IPS-15b (cell line): ENCODE data around the gene DCAF12.

Source experiments
- H3K27me3 ChIP-seq: one replicate; pipeline ENCODE4 v1.6.1; 2013; ENCODE audit warnings: low read length; ENCODE audit not compliant: control insufficient read depth, insufficient read depth
- H3K36me3 ChIP-seq: one replicate; pipeline ENCODE4 v1.6.1; 2013; ENCODE audit warnings: low read length; ENCODE audit not compliant: control insufficient read depth, insufficient read depth
- H3K4me1 ChIP-seq: one replicate; pipeline ENCODE4 v1.6.1; 2013; ENCODE audit warnings: mild to moderate bottlenecking, low read length; ENCODE audit not compliant: control insufficient read depth, insufficient read depth
- H3K4me3 ChIP-seq: one replicate; pipeline ENCODE4 v1.5.1; 2013; ENCODE audit warnings: low read depth, low read length
- H3K9ac ChIP-seq: one replicate; pipeline ENCODE4 v1.6.1; 2013; ENCODE audit warnings: low read depth, mild to moderate bottlenecking, low read length
- H3K9me3 ChIP-seq: one replicate; pipeline ENCODE4 v1.6.1; 2013; ENCODE audit warnings: mild to moderate bottlenecking, low read length; ENCODE audit not compliant: control insufficient read depth, insufficient read depth

The DCAF12 gene

GRCh38 chr9:34086864-34087263, 39.6 kb downstream of the DCAF12 start:
- H3K4me3 ChIP-seq = no peak overlapping the region
- peaks cover 29% of the 10 kb centered on the region for H3K36me3 ChIP-seq
- no peaks in the 10 kb centered on the region for H3K9me3 ChIP-seq
- H3K27me3 ChIP-seq = no peaks in the 10 kb centered on the region
- no peak overlapping the region for H3K9ac ChIP-seq
- H3K4me1 ChIP-seq = no peaks in the 10 kb centered on the region

GRCh38 chr9:34085581-34086500, 40.7 kb downstream of the DCAF12 start:
- H3K4me1 ChIP-seq = no peaks in the 10 kb centered on the region
- H3K9ac ChIP-seq = no peak overlapping the region
- H3K9me3 ChIP-seq = no peaks in the 10 kb centered on the region
- H3K4me3 ChIP-seq = no peak overlapping the region
- no peaks in the 10 kb centered on the region for H3K27me3 ChIP-seq
- peaks cover 25% of the 10 kb centered on the region for H3K36me3 ChIP-seq

GRCh38 chr9:34084562-34084961, 41.9 kb downstream of the DCAF12 start:
- H3K27me3 ChIP-seq = no peaks in the 10 kb centered on the region
- H3K9ac ChIP-seq = no peak overlapping the region
- no peaks in the 10 kb centered on the region for H3K9me3 ChIP-seq
- no peaks in the 10 kb centered on the region for H3K4me1 ChIP-seq
- H3K36me3 ChIP-seq = peaks cover 23% of the 10 kb centered on the region
- no peak overlapping the region for H3K4me3 ChIP-seq

- Histone ChIP-seq H3K4me3 (no peak overlapping the region), H3K36me3 (no peaks in the 10 kb centered on the region), H3K9ac (no peak overlapping the region), H3K9me3 (no peaks in the 10 kb centered on the region), H3K4me1 (no peaks in the 10 kb centered on the region), H3K27me3 (no peaks in the 10 kb centered on the region)
These were observed 47.3 kb downstream of the DCAF12 start for GRCh38 chr9:34079181-34079580.

- H3K4me1 ChIP-seq = peaks cover 2% of the 10 kb centered on the region
- H3K4me3 ChIP-seq = no peak overlapping the region
- no peaks in the 10 kb centered on the region for H3K36me3 ChIP-seq
- no peaks in the 10 kb centered on the region for H3K9me3 ChIP-seq
- no peaks in the 10 kb centered on the region for H3K27me3 ChIP-seq
- no peak overlapping the region for H3K9ac ChIP-seq
These were observed 53.5 kb downstream of the DCAF12 start for GRCh38 chr9:34072868-34073590.

- Histone ChIP-seq H3K4me1 (peaks cover 2% of the 10 kb centered on the region), H3K27me3 (no peaks in the 10 kb centered on the region), H3K4me3 (no peak overlapping the region), H3K9me3 (no peaks in the 10 kb centered on the region), H3K36me3 (no peaks in the 10 kb centered on the region), H3K9ac (no peak overlapping the region)
These were observed 54.1 kb downstream of the DCAF12 start for GRCh38 chr9:34072410-34072809.

GRCh38 chr9:34070606-34071324, 55.7 kb downstream of the DCAF12 start:
- Histone ChIP-seq H3K9me3 (no peaks in the 10 kb centered on the region), H3K4me1 (peaks cover 2% of the 10 kb centered on the region), H3K27me3 (no peaks in the 10 kb centered on the region), H3K4me3 (no peak overlapping the region), H3K9ac (no peak overlapping the region), H3K36me3 (no peaks in the 10 kb centered on the region)

GRCh38 chr9:34069831-34070230, 56.7 kb downstream of the DCAF12 start:
- Histone ChIP-seq H3K9me3 (no peaks in the 10 kb centered on the region), H3K4me3 (no peak overlapping the region), H3K9ac (no peak overlapping the region), H3K27me3 (no peaks in the 10 kb centered on the region), H3K36me3 (no peaks in the 10 kb centered on the region), H3K4me1 (peaks cover 2% of the 10 kb centered on the region)

GRCh38 chr9:34065541-34065940, 61.0 kb downstream of the DCAF12 start:
- H3K9ac ChIP-seq = no peak overlapping the region
- no peaks in the 10 kb centered on the region for H3K27me3 ChIP-seq
- H3K4me1 ChIP-seq = no peaks in the 10 kb centered on the region
- no peak overlapping the region for H3K4me3 ChIP-seq
- no peaks in the 10 kb centered on the region for H3K9me3 ChIP-seq
- no peaks in the 10 kb centered on the region for H3K36me3 ChIP-seq

- Histone ChIP-seq H3K27me3 (no peaks in the 10 kb centered on the region), H3K9me3 (no peaks in the 10 kb centered on the region), H3K9ac (no peak overlapping the region), H3K36me3 (no peaks in the 10 kb centered on the region), H3K4me3 (no peak overlapping the region), H3K4me1 (no peaks in the 10 kb centered on the region)
These were observed 66.5 kb downstream of the DCAF12 start for GRCh38 chr9:34059954-34060353.

GRCh38 chr9:34059281-34059680, 67.2 kb downstream of the DCAF12 start:
- Histone ChIP-seq H3K36me3 (no peaks in the 10 kb centered on the region), H3K4me3 (no peak overlapping the region), H3K9me3 (no peaks in the 10 kb centered on the region), H3K4me1 (no peaks in the 10 kb centered on the region), H3K27me3 (no peaks in the 10 kb centered on the region), H3K9ac (no peak overlapping the region)
